A673 (cell line): ENCODE results near the gene DDIAS. TPM values are rescaled to one million over a fixed set of nuclear protein-coding genes. Genes with fewer than 3 reads are reported as not detected.

Experiments
- BruUV-seq: library from RNA; stranded (reverse); fragments of 400-500 nt; replicated peaks from 2 replicates; lab custom pipeline; 2021; lab: Mats Ljungman, UMichigan
- CTCF ChIA-PET: fragments of 300-600 bp; sonication (Branson Sonifier 250); formaldehyde crosslinking; loops from one replicate; lab custom pipeline; 2022; ENCODE audit warnings: antibody characterized with exemption; lab: Charles Lee
- POLR2A ChIA-PET: fragments of 300-600 bp; sonication (Branson Sonifier 250); formaldehyde crosslinking; loops from one replicate; lab custom pipeline; 2022; ENCODE audit warnings: antibody characterized with exemption; ENCODE audit not compliant: low non-redundant PET; lab: Charles Lee
- DNase-seq: peaks from one replicate; pipeline ENCODE4 v3.0.0-alpha.2; 2015; ENCODE audit warnings: low spot score
- H3K27ac ChIP-seq: fragments of 200-600 bp; sonication (generic); 2 replicates; pipeline ENCODE4 v1.5.1; 2016; ENCODE audit warnings: mixed run types, low read depth, mild to moderate bottlenecking, mixed read lengths, antibody characterized with exemption, low read length; ENCODE audit not compliant: poor library complexity, severe bottlenecking
- H3K27me3 ChIP-seq: fragments of 200-600 bp; sonication (generic); replicated peaks from 2 replicates; pipeline ENCODE4 v1.6.1; 2017; ENCODE audit warnings: mixed run types, low read depth, mild to moderate bottlenecking, mixed read lengths, antibody characterized with exemption, low read length; ENCODE audit not compliant: insufficient read depth, poor library complexity
- H3K36me3 ChIP-seq: fragments of 200-600 bp; sonication (generic); 2 replicates; pipeline ENCODE4 v1.6.1; 2016; ENCODE audit warnings: mixed run types, mild to moderate bottlenecking, mixed read lengths, antibody characterized with exemption, low read length; ENCODE audit not compliant: insufficient read depth, poor library complexity, severe bottlenecking
- H3K4me1 ChIP-seq: fragments of 200-600 bp; sonication (generic); 2 replicates; pipeline ENCODE4 v1.6.1; 2017; ENCODE audit warnings: mixed run types, mild to moderate bottlenecking, mixed read lengths, antibody characterized with exemption, low read length; ENCODE audit not compliant: insufficient read depth, poor library complexity, severe bottlenecking
- H3K4me3 ChIP-seq: fragments of 200-600 bp; sonication (generic); 2 replicates; pipeline ENCODE4 v1.5.1; 2016; ENCODE audit warnings: low read depth, mixed run types, mild to moderate bottlenecking, mixed read lengths, low read length; ENCODE audit not compliant: poor library complexity, severe bottlenecking
- H3K9me3 ChIP-seq: fragments of 200-600 bp; sonication (generic); 2 replicates; pipeline ENCODE4 v1.6.1; 2016; ENCODE audit warnings: mixed run types, low read depth, mild to moderate bottlenecking, mixed read lengths, antibody characterized with exemption, low read length; ENCODE audit not compliant: poor library complexity, severe bottlenecking
- EZH2 ChIP-seq: fragments of 200-600 bp; sonication (generic); IDR thresholded peaks from 2 replicates; pipeline ENCODE4 v1.6.1; 2017; ENCODE audit warnings: borderline replicate concordance, low read depth, mild to moderate bottlenecking, mixed read lengths, antibody characterized with exemption, low read length; ENCODE audit not compliant: poor library complexity, severe bottlenecking
- intact Hi-C: fragments of 100-400 bp; cut with micrococcal nuclease; formaldehyde crosslinking; loops from one replicate; pipeline ENCODE4 v1.10.0; 2022; ENCODE audit not compliant: unreplicated experiment
- total RNA-seq: library from RNA; stranded (reverse); gene quantifications from 2 replicates; pipeline ENCODE4 v1.2.3, GENCODE V29; 2021
- TF ChIP-seq, protein P1 (sequence below): fragments of 300-800, 200-600 bp; sonication (generic); conservative IDR thresholded peaks from 2 replicates; pipeline ENCODE4 v1.5.1; 2017; ENCODE audit warnings: low read depth, mild to moderate bottlenecking, antibody characterized with exemption, low read length, moderate library complexity, mixed read lengths

DDIAS gene
- total RNA-seq, 1 experiment from 2014 or later = 41.5 TPM

DNA sequence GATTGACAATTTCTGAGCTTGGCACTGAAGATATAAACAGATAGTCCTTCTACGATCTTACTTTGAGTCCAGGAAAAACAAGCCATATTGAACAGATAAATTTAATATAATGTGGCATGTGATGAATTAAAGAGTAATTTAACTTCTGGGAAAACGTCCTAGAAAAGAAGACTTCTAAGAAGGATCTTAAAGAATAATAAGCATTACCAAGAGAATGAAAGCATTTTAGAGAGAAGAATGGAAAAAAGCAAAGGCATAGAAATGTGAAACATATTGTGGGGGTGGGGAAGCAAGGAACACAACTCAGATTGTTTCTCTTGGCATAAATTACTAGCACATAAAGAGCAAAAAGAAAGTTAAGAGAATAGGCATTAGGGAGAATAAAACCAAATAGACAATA lies 5.4 kb downstream of the DDIAS start:
- DNase-seq = no peak
- H3K4me1 ChIP-seq = peaks cover 26% of the 10 kb centered on the region
- peak overlapping the region; percentile 6 for H3K4me3 ChIP-seq
- TF ChIP-seq, protein P1, sequence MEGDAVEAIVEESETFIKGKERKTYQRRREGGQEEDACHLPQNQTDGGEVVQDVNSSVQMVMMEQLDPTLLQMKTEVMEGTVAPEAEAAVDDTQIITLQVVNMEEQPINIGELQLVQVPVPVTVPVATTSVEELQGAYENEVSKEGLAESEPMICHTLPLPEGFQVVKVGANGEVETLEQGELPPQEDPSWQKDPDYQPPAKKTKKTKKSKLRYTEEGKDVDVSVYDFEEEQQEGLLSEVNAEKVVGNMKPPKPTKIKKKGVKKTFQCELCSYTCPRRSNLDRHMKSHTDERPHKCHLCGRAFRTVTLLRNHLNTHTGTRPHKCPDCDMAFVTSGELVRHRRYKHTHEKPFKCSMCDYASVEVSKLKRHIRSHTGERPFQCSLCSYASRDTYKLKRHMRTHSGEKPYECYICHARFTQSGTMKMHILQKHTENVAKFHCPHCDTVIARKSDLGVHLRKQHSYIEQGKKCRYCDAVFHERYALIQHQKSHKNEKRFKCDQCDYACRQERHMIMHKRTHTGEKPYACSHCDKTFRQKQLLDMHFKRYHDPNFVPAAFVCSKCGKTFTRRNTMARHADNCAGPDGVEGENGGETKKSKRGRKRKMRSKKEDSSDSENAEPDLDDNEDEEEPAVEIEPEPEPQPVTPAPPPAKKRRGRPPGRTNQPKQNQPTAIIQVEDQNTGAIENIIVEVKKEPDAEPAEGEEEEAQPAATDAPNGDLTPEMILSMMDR = no peak
- no peak for TF ChIP-seq EZH2
- CTCF ChIA-PET = no interaction called here
- peaks cover 9% of the 10 kb centered on the region for H3K9me3 ChIP-seq
- H3K36me3 ChIP-seq = peaks cover 12% of the 10 kb centered on the region
- H3K27ac ChIP-seq = peak overlapping the region; percentile 3
- H3K27me3 ChIP-seq = no peaks in the 10 kb centered on the region
- POLR2A ChIA-PET = no interaction called here
- no TSS peak for BruUV-seq
- intact Hi-C loops = loop anchor here (1.0 to 10.0 kb wide), 3 partner anchors 344 to 909 kb away; no protein-coding TSS in a partner anchor

GRCh38 chr11:82907371-82907770 lies 5.8 kb downstream of the DDIAS start:
- no peak overlapping the region for H3K4me3 ChIP-seq
- TF ChIP-seq, protein P1 = no peak
- TF ChIP-seq EZH2 = no peak
- no peak for DNase-seq
- H3K27me3 ChIP-seq = no peaks in the 10 kb centered on the region
- H3K36me3 ChIP-seq = peaks cover 15% of the 10 kb centered on the region
- CTCF ChIA-PET = no interaction called here
- BruUV-seq = no TSS peak
- peaks cover 22% of the 10 kb centered on the region for H3K4me1 ChIP-seq
- peaks cover 12% of the 10 kb centered on the region for H3K9me3 ChIP-seq
- H3K27ac ChIP-seq = peak overlapping the region; percentile 6
- POLR2A ChIA-PET = no interaction called here
- intact Hi-C loops = loop anchor here (2.0 to 10.0 kb wide), 2 partner anchors 343 to 817 kb away; no protein-coding TSS in a partner anchor

- Histone ChIP-seq H3K4me1 (peaks cover 13% of the 10 kb centered on the region), H3K36me3 (peaks cover 19% of the 10 kb centered on the region), H3K9me3 (peaks cover 12% of the 10 kb centered on the region), H3K27me3 (no peaks in the 10 kb centered on the region), H3K4me3 (no peak overlapping the region), H3K27ac (no peak overlapping the region)
- intact Hi-C loops = loop anchor here (10.0 kb wide), 1 partner anchor 816 kb away; no protein-coding TSS in a partner anchor
- no peak for TF ChIP-seq EZH2
- TF ChIP-seq, protein P1 = no peak
- no peak for DNase-seq
- no TSS peak for BruUV-seq
- POLR2A ChIA-PET = no interaction called here
- CTCF ChIA-PET = no interaction called here
These were observed 6.8 kb downstream of the DDIAS start for GRCh38 chr11:82908311-82908710.
